GM19452 (cell line): Measurements from ENCODE around the gene TTLL11.

Source experiments
- ATAC-seq: cut with Tn5 transposase; IDR thresholded peaks from one replicate; pipeline ENCODE4 v1.9.1; 2021; ENCODE audit not compliant: unreplicated experiment

Gene TTLL11

GRCh38 chr9:122110100-122110833 is 17.2 kb upstream of the TTLL11 start:
- ATAC-seq, result no peak

- no peak for ATAC-seq
Observed at GRCh38 chr9:122109035-122109813, 16.1 kb upstream of the TTLL11 start.

- ATAC-seq, result no peak
Observed at GRCh38 chr9:122107291-122107805, 14.2 kb upstream of the TTLL11 start.

GRCh38 chr9:122106576-122106975 is 13.5 kb upstream of the TTLL11 start:
- no peak for ATAC-seq

- ATAC-seq, result no peak
Observed at GRCh38 chr9:122103985-122104384, 10.9 kb upstream of the TTLL11 start.

- ATAC-seq, result no peak
Observed at GRCh38 chr9:122102156-122102555, 9.0 kb upstream of the TTLL11 start.

GRCh38 chr9:122100756-122101155 is 7.6 kb upstream of the TTLL11 start:
- no peak for ATAC-seq

GRCh38 chr9:122099271-122099869 is 6.3 kb upstream of the TTLL11 start:
- peak; percentile 76 for ATAC-seq

GRCh38 chr9:122097679-122098315 is 4.7 kb upstream of the TTLL11 start:
- no peak for ATAC-seq

- ATAC-seq, result no peak
Observed at GRCh38 chr9:122096620-122097415, 3.7 kb upstream of the TTLL11 start.

- ATAC-seq, result no peak
Observed at GRCh38 chr9:122095010-122095767, 2.1 kb upstream of the TTLL11 start.

GRCh38 chr9:122091682-122092592 is 1.2 kb downstream of the TTLL11 start:
- ATAC-seq, result no peak

GRCh38 chr9:122090981-122091380 is 2.1 kb downstream of the TTLL11 start:
- ATAC-seq, result no peak

GRCh38 chr9:122090287-122090883 is 2.7 kb downstream of the TTLL11 start:
- no peak for ATAC-seq

- no peak for ATAC-seq
Observed at GRCh38 chr9:122088880-122089706, 4.0 kb downstream of the TTLL11 start.

- ATAC-seq, result no peak
Observed at GRCh38 chr9:122087406-122088200, 5.5 kb downstream of the TTLL11 start.

GRCh38 chr9:122086873-122087272 is 6.2 kb downstream of the TTLL11 start:
- no peak for ATAC-seq
